A549 (cell line): ENCODE data around the gene PDPR.
"Not testable (repeated sequence)": the region's sequence is repeated elsewhere in the genome, so short reads cannot be mapped to it uniquely, and the experiment has no call there.

Source experiments
- CHD4 ChIP-seq: fragments of 200-600 bp; sonication (generic); IDR thresholded peaks from 2 replicates; pipeline ENCODE4 v1.6.1; 2016; ENCODE audit warnings: antibody characterized with exemption, mild to moderate bottlenecking, borderline replicate concordance
- MAFK ChIP-seq: fragments of 450-650 bp; IDR thresholded peaks from 2 replicates; pipeline ENCODE4 v1.6.1; 2014; ENCODE audit not compliant: partially characterized antibody
- MAZ ChIP-seq: fragments of 150-350 bp; IDR thresholded peaks from 2 replicates; pipeline ENCODE4 v1.6.1; 2014; ENCODE audit warnings: antibody characterized with exemption, low read depth, low read length, borderline replicate concordance
- NFE2L2 ChIP-seq: fragments of 150-350 bp; conservative IDR thresholded peaks from 2 replicates; pipeline ENCODE4 v1.6.1; 2014; ENCODE audit warnings: low read length
- POLR2A ChIP-seq: IDR thresholded peaks from 2 replicates; pipeline ENCODE4 v1.6.1; 2012; ENCODE audit warnings: mild to moderate bottlenecking, low read length
- TF ChIP-seq, protein P1 (sequence below): fragments of 450-650 bp; IDR thresholded peaks from 2 replicates; pipeline ENCODE4 v1.6.1; 2014; ENCODE audit warnings: antibody characterized with exemption
- TF ChIP-seq, protein P2 (sequence below): fragments of >200 bp; sonication (Bioruptor Twin); formaldehyde crosslinking; IDR thresholded peaks from 3 replicates; pipeline ENCODE4 v1.5.1; 2016

DNA sequence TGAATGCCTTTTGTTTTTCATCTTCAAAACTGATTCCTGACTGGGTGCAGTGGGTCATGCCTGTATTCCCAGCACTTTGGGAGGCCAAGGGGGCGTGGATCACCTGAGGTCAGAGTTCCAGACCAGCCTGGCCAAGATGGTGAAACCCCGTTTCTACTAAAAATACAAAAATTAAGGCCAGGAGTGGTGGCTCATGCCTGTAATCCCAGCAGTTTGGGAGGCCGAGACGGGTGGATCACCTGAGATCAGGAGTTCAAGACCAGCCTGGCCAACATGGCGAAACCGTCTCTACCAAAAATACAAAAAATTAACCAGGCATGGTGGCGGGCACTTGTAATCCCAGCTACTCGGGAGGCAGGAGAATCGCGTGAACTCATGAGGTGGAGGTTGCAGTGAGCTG, 28.6 kb downstream of the PDPR start:
- TF ChIP-seq MAZ, POLR2A, MAFK, CHD4, NFE2L2: not testable (repeated sequence)
- TF ChIP-seq, protein P1, sequence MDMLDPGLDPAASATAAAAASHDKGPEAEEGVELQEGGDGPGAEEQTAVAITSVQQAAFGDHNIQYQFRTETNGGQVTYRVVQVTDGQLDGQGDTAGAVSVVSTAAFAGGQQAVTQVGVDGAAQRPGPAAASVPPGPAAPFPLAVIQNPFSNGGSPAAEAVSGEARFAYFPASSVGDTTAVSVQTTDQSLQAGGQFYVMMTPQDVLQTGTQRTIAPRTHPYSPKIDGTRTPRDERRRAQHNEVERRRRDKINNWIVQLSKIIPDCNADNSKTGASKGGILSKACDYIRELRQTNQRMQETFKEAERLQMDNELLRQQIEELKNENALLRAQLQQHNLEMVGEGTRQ = not testable (repeated sequence)
- TF ChIP-seq, protein P2, sequence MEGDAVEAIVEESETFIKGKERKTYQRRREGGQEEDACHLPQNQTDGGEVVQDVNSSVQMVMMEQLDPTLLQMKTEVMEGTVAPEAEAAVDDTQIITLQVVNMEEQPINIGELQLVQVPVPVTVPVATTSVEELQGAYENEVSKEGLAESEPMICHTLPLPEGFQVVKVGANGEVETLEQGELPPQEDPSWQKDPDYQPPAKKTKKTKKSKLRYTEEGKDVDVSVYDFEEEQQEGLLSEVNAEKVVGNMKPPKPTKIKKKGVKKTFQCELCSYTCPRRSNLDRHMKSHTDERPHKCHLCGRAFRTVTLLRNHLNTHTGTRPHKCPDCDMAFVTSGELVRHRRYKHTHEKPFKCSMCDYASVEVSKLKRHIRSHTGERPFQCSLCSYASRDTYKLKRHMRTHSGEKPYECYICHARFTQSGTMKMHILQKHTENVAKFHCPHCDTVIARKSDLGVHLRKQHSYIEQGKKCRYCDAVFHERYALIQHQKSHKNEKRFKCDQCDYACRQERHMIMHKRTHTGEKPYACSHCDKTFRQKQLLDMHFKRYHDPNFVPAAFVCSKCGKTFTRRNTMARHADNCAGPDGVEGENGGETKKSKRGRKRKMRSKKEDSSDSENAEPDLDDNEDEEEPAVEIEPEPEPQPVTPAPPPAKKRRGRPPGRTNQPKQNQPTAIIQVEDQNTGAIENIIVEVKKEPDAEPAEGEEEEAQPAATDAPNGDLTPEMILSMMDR = not testable (repeated sequence)
